ENCODE data around the gene MAST2.
"Not testable (repeated sequence)": the region's sequence is repeated elsewhere in the genome, so short reads cannot be mapped to it uniquely, and the experiment has no call there.

Gene MAST2

GRCh38 chr1:45862008-45862407, 58.6 kb downstream of the MAST2 start:
- no peak for DNase-seq

GRCh38 chr1:45863218-45863617, 59.8 kb downstream of the MAST2 start:
- DNase-seq = no peak

DNA sequence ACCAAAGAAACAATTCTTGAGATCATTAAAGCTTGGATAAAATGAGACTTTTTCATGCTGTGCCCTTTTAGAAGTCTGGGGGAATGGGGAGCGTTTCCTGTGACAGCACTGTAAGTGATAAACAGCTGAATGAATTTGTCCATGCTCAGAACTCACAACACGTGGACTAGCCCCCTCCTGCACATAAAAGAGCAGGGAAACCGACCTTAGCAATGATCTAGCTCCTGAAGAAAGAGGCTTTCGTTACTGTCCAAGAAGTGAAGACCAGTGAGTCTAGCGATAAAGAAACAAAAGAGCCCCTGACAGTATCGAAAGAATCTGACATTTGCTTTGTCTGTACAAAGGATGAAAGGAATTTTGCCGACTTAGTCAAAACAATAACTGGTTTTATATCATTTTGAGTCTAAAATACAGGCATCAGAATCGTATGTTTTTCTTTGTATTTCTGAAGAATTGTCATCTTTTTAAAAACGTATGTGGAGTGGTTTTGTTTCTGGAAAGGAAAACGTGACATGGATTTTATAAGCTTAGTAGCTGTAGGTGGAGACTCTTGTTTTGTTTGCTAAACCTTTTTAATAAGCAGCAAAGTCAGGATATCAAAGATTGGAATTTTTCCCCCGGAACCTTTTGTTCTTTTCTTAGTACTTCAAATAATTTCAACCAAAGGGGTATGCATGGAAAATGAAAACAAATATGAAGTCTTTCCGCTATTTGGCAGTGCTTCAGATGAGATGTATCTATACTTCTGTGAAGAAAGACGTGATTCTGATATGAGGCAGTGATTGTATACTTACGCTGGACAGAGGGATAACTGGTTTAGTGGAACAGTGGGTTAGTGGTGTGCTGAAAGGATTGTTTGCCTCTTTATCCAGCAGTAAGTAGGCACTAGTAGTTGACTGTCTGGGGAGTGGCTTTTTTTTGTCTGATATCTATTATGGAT, 61.0 kb downstream of the MAST2 start:
- DNase-seq = no peak

DNA sequence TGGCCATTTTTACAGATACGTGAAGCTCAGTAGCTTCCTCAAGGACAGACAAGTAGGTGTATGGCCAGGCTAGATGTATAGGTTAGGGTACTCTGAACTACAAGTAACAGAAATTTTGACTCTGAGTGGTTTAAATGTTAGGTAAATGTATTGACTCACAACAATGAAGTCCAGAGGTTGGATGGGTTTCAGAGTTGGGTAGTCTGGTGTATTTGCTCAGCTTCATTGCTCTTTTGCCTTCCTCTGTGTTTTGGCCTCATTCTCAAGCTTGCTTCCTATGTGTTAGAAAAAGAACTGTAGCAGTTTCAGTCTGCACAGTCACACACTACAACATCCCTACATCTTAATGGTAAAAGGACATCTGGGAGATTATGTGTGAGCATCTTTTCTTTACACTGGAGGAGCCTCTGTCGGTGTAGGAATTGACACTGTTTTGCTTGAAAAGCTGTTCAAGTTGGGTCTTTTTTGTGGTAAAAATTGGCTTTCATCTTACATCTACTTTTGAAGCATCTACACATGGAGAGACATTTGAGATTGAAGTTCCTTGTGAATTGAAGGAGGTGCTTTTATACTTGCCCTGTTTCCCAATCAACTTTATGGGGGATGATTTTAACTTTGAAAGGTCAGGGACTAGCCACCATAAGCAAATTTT, 64.4 kb downstream of the MAST2 start:
- DNase-seq = no peak

GRCh38 chr1:45868861-45869260, 65.4 kb downstream of the MAST2 start:
- no peak for DNase-seq

DNA sequence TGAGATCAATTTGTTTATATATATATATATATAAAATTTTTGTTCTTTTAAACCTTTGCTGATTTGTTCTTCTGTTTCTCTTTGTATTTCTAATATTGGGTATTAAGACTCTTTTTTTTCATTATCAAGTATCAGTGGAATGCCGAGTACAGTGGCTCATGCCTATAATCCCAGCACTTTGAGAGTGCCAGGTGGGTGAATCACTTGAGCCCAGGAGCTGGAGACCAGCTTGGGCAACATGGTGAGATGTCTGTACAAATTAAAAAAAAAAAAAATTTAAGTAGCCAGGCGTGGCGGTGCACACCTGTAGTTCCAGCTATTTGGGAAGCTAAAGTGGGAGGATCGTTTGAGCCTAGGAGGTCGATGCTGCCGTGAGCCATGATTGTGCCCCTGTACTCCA, 67.1 kb downstream of the MAST2 start:
- no peak for DNase-seq

DNA sequence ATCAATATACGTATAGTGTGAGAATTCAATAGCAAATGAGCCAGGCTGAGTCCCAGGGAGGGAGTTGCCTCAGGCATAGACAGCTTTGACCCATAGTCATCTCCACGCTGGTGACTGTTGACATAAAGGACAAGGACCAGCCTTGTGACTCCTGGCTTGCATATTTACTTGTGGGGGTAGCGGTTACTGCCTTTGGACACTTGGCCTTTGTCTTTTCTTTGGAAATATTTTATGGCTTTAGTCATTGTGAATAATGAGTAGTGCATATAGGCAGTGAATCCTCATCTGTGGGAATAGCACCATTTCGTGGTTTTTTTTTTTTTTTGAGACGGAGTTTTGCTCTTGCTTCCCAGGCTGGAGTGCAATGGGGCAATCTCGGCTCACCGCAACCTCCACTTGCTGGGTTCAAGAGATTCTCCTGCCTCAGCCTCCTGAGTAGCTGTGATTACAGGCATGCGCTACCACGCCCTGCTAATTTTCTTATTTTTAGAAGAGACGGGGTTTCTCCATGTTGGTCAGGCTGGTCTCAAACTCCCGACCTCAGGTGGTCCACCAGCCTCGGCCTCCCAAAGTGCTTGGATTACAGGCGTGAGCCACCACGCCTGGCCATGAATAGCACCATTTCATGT, 68.9 kb downstream of the MAST2 start:
- not testable (repeated sequence) for DNase-seq

DNA sequence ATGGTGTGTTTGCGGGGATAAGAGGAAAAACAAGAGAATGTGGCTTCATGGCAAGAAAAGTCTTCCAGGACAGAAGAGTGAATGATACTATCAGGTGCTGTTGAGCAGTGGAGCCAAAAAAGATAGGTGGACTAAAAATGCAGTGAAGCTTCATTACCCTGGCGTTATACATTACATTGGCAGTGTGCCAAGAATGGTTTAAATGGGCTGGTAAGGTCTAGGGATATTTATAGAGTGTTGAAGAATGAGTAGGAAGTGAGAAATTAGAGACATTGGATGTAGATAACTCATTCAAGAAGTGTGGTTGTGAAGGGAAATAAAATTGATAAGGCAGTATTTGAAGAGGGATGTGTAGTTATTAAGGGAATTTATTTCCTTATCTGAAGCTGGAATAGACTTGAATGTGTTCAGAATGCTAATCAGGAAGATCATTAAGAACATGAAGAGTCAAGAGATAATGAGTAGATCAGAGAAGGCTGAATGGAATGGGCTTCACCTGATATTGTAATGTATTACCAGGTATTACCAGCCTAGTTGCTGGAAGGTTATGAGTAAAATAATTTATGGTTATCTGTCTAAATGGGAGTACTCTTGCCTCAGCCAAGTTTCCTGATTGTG, 72.7 kb downstream of the MAST2 start:
- DNase-seq = no peak

GRCh38 chr1:45877264-45877663, 73.9 kb downstream of the MAST2 start:
- no peak for DNase-seq

GRCh38 chr1:45879885-45880598, 76.6 kb downstream of the MAST2 start:
- DNase-seq = no peak

DNA sequence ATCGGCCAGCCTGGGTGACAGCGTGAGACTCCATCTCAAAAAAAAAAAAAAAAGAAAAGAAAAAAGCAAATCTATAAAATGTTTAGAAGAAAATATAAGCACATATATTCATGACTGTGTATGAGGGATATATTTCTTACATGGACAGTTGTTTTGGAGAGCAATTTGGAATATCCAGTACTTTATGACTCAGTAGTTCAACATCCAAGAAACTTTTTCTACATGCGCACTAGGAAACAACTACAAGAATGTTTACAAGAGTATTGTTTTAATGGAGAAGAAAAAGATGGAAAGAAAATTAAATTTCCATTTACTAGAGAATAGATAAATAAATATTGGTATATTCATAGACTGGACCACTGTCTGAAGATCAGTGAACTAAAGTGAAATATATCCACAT, 77.5 kb downstream of the MAST2 start:
- DNase-seq = no peak

DNA sequence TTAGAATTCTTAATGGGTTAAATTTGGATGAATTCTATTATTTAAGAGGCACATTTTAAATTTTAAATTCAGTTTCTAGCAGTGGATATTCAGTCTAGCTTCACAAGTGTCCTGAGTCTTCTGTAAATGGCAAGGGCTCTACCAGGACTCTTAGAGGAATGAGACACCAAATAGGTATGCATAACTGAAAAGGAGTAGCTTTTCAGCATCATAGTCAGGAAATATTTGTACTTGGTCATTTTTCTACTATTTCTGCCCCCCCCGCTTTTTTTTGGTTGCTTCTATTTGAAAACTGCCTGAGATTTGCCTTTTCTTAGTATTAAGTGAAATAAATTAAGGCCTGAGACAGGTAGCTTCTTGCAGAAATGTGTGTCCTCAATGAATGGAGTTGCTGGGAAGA, 80.2 kb downstream of the MAST2 start:
- DNase-seq = no peak

DNA sequence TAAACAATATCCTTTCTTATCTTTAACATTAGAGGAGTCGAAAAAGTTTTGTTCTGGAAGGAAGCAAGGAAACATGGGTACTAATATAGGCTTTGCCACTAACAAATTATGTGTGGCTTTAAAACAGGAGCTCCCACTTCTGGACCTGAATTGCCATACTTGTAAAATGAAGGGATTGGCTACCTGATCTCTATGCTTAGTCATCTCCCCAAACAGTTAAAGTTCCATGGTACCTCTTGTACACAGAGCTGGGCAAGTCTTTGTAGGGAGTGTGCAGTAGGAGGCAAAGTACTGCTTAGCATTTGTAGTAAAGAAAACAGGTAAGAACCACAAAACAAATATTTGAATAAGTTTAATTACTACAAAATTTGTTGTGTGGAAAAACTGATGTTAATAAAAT, 81.3 kb downstream of the MAST2 start:
- no peak for DNase-seq

GRCh38 chr1:45886229-45886628, 82.8 kb downstream of the MAST2 start:
- no peak for DNase-seq

- DNase-seq = no peak
These were observed 83.9 kb downstream of the MAST2 start for GRCh38 chr1:45887156-45887842.

GRCh38 chr1:45890078-45890477, 86.7 kb downstream of the MAST2 start:
- DNase-seq = no peak

DNA sequence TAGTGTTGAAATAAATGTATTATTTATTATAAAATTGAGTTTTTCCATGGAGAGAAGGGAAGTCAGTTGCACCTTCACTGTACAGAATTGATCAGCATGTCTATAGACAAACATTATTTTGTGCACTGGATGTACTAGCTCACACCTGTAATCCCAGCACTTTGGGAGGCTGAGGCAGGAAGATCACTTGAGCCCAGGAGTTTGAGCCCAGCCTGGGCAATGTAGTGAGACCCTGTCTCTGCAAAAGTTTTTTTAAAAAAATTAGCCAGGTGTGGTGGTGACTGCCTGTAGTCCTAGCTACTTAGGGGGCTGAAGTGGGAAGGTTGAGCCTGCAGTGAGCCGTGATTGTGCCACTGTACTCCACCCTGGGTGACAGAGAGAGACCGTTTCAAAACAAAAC, 87.7 kb downstream of the MAST2 start:
- no peak for DNase-seq

DNA sequence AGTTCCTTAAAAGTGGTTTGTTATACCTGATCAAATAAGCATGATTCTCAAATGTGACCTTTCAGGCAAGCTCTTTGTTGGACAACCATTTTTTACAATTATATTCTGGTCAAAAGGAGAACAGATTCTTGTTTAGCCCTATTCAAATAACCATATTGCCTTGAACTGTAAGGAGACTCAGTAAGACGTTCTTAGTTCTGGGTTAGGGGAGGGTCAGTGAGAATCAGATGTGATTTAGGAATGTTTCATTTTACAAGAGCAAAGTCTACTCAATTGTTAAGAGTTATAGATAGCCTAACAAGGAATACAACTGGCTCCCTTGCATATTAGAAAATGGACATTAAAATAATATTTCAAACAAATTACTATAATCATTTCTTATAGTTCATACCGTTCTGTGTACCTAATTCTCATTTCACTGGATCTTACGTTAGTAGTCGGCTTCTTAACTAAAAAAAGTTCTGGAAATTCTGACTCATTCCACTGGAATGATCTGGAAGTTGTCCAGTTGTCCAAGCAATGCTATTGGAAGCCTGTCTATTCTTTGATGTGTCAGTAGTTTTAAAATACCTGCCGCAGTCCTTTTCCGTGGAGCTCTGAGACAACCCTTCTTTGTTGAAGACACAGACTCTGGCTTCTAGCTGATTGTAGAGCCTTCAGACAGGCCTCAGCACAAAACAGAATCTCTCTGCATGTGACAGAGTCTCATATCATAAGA, 88.8 kb downstream of the MAST2 start:
- DNase-seq = no peak

DNA sequence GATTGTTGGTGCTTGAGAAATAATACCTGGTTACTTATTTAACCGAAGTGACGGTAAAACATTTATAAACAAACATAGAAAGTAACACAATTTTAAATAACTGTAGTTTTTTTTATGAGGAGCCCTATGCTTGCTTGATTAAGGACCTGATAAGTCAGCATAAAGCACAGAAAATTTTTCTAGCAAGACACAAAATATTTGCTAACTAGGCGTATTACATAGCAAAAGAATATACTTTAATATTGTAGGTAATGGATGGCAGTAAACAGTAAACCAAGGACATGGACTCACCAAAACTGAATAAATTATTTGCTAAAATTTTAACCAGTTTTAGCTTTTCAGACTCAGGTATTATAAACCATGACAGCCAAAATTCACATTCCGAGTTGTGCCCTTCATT, 90.9 kb downstream of the MAST2 start:
- no peak for DNase-seq

GRCh38 chr1:45894921-45895320, 91.5 kb downstream of the MAST2 start:
- no peak for DNase-seq

- no peak for DNase-seq
These were observed 92.0 kb downstream of the MAST2 start for GRCh38 chr1:45895406-45895805.

All from activated effector memory CD4-positive, alpha-beta T cell treated with Interleukin-2 at 50 U/mL for 16 hours (primary cell).